GM12873 (cell line): ENCODE measurements around the gene SLC38A11.

Source experiments
- TF ChIP-seq, protein P1 (sequence below): IDR thresholded peaks from 2 replicates; pipeline ENCODE4 v1.5.1; 2012; ENCODE audit warnings: low read depth, mild to moderate bottlenecking, moderate library complexity, low read length, control low read depth; ENCODE audit not compliant: insufficient read depth; ENCODE audit errors: missing control alignments

SLC38A11 gene

GRCh38 chr2:164928101-164928673 is 27.1 kb downstream of the SLC38A11 start:
- TF ChIP-seq, protein P1, sequence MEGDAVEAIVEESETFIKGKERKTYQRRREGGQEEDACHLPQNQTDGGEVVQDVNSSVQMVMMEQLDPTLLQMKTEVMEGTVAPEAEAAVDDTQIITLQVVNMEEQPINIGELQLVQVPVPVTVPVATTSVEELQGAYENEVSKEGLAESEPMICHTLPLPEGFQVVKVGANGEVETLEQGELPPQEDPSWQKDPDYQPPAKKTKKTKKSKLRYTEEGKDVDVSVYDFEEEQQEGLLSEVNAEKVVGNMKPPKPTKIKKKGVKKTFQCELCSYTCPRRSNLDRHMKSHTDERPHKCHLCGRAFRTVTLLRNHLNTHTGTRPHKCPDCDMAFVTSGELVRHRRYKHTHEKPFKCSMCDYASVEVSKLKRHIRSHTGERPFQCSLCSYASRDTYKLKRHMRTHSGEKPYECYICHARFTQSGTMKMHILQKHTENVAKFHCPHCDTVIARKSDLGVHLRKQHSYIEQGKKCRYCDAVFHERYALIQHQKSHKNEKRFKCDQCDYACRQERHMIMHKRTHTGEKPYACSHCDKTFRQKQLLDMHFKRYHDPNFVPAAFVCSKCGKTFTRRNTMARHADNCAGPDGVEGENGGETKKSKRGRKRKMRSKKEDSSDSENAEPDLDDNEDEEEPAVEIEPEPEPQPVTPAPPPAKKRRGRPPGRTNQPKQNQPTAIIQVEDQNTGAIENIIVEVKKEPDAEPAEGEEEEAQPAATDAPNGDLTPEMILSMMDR = no peak

DNA sequence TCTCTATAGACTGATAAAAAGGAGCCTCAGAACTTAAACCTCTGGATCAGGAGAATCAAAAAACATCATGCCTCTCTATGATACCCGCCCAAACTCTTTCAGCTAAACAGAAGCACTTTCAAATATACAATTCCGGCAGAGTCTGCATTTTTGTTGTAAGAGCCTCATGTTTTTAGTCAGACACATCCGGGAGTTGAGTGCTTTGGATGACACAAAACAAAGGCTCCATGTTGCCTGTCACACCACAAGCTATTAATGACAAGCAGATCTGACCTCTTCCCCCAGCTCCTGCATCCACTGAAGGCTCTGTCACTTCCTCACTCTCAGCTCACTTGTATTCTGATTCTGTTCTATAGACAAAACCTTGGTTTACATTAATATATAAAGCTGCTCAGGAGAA is 33.2 kb downstream of the SLC38A11 start:
- TF ChIP-seq, protein P1 = no peak

DNA sequence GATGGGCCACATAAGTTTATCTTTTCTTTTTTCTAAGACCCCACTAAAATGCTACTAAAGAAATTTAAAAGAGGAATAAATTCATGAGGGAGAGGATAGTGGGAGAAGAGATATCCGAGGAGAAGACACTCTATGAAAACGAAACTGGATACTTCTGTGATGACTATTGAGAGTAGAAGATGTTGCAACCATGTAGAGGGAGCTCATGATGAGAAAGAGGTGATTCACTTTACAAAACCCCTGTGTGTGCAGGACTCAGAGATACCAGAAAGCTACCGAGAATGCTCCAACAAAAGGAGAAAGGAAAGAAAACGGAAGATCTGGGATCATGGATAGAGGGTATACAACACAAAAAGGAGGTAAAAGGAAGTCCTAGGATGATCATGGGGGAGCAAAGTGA is 34.9 kb downstream of the SLC38A11 start:
- TF ChIP-seq, protein P1 = no peak

- TF ChIP-seq, protein P1 = no peak
These were observed 37.9 kb downstream of the SLC38A11 start for GRCh38 chr2:164917296-164917903.

DNA sequence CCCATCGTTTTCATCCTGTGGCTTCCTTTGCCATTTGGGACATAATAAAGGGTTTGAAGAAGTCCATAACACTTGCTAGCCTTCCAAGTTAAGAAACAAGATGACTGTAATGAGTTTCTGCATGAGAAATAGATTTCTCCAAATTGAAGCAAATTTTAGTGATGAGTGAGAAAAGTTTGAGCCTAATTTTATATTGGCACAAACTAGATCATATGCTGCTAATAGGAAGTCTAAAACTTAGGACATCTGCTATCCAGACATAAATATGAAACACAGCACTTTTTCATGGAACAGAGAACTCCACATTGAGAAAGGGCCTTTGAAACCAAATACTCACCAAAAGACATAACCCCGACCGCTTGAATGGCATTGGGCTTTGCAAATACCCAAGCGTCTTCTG is 39.8 kb downstream of the SLC38A11 start:
- TF ChIP-seq, protein P1 = no peak

DNA sequence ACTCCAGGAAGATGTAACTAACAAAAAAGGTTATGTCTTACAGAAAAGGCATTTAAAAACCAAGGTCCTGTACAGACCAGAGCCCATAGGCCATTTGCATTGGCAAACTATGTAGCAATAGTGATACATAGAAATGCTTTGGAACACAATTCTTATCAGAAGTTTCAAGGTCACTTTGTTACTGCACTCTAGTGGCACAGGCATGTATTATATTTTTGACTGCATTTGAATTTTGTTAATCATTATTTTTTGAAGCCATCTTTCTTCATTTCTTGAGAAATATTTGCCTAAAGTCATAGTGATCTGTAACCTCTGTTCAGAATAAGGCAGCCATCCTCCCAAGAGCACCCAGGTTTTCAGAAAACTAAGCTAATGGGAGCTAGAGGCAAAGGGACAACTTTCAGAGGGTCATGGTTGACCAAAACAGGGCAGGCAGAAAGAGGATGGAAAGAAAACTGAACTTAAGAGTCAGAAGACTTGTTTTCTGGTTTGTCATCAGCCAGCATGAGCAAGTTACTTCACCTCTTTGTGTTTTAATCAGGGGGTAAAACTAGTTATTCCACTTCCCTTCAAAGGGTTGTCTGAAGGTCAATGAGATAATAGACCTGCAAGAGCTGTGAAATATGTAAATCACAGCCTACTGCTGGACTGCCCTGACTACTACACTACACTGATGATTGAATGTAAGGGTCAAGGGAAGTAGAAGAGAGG is 41.5 kb downstream of the SLC38A11 start:
- TF ChIP-seq, protein P1 = peak; percentile 17

DNA sequence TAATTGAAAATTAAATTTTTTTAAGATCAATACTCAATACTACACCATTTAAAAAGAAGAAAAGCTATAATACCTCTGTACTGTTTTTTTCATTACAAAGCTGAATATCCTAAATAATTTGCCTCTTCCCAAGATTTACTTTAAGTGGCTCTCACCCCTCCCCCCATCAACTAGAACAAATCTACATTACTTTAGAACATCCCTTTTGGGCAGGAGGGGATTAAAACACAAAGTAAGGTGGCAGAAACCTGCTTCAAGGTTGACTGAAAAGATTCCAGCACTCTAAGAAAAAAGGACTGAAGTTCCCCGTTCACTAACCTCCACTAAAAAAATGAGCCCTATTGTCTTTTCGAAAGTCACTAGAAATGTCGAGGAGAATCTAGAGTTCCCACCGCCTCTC is 42.3 kb downstream of the SLC38A11 start:
- TF ChIP-seq, protein P1 = no peak
